Left lung (tissue), 10 donors: ENCODE measurements around the gene ATPAF1. TPM values are rescaled to one million over a fixed set of nuclear protein-coding genes. Genes with fewer than 3 reads are reported as not detected.

Experiments used
- ATAC-seq: fragments of 200-7000 bp; cut with Tn5 transposase; one replicate; pipeline ENCODE4 v1.9.1; 2020; ENCODE audit warnings: moderate library complexity
- DNase-seq, 4 donors: peaks; one replicate each; pipeline ENCODE4 v3.0.0-alpha.2; 2013 to 2020
- H3K27ac ChIP-seq, 2 donors: fragments of 200-600 bp; sonication (generic) in 1 of 2; one replicate each; pipeline versions ENCODE4 v1.5.0 to v1.8.0; 2020 to 2021
- H3K27me3 ChIP-seq, 2 donors: fragments of 200-600 bp; sonication (generic) in 1 of 2; one replicate each; pipeline versions ENCODE4 v1.5.0 to v1.8.0; 2020 to 2021
- H3K36me3 ChIP-seq, 2 donors: fragments of 200-600 bp; sonication (generic) in 1 of 2; one replicate each; pipeline versions ENCODE4 v1.5.0 to v1.8.0; 2020 to 2021
- H3K4me1 ChIP-seq, 2 donors: fragments of 200-600 bp; one replicate each; pipeline ENCODE4 v1.8.0; 2021
- H3K4me3 ChIP-seq, 2 donors: fragments of 200-600 bp; sonication (generic) in 1 of 2; one replicate each; pipeline versions ENCODE4 v1.5.0 to v1.8.0; 2020 to 2021; ENCODE audit warnings: mild to moderate bottlenecking in 1 of 2
- H3K9me3 ChIP-seq, 2 donors: fragments of 200-600 bp; sonication (generic) in 1 of 2; one replicate each; pipeline versions ENCODE4 v1.5.0 to v1.8.0; 2020 to 2021
- intact Hi-C, 2 donors: fragments of 100-400 bp; cut with DNase I; formaldehyde crosslinking; loops; one replicate each; pipeline versions ENCODE4 v1.11.2 to v1.14.2; 2022
- polyA plus RNA-seq, 6 donors: library from polyadenylated mRNA; unstranded; fragments of 120-200 nt; gene quantifications; one replicate each; pipeline ENCODE4 v1.2.1, GENCODE V29; 2013; ENCODE audit not compliant: insufficient read length in 6 of 6
- total RNA-seq, 2 donors: library from RNA; stranded (reverse); fragmentation: NEBNext Ultra II Directional; extraction: Animal tissue kit (Norgen Biotek cat#: 25700); gene quantifications; one replicate each; pipeline ENCODE4 v1.2.1, GENCODE V29; 2021
- TF ChIP-seq, protein P1 (sequence below), 2 donors: fragments of 200-600 bp; sonication (generic) in 1 of 2; IDR thresholded peaks; one replicate each; pipeline versions ENCODE4 v1.5.0 to v1.8.0; 2021; ENCODE audit warnings: antibody characterized with exemption in 2 of 2
- donor health status: DM: no; HTN: yes; CAD: no.
- donor health status: DM: no; HTN: no; CAD: no.

ATPAF1 gene
- total and polyA plus RNA-seq, 8 donors = 34.3 to 90.0 (median 76.4) TPM

DNA sequence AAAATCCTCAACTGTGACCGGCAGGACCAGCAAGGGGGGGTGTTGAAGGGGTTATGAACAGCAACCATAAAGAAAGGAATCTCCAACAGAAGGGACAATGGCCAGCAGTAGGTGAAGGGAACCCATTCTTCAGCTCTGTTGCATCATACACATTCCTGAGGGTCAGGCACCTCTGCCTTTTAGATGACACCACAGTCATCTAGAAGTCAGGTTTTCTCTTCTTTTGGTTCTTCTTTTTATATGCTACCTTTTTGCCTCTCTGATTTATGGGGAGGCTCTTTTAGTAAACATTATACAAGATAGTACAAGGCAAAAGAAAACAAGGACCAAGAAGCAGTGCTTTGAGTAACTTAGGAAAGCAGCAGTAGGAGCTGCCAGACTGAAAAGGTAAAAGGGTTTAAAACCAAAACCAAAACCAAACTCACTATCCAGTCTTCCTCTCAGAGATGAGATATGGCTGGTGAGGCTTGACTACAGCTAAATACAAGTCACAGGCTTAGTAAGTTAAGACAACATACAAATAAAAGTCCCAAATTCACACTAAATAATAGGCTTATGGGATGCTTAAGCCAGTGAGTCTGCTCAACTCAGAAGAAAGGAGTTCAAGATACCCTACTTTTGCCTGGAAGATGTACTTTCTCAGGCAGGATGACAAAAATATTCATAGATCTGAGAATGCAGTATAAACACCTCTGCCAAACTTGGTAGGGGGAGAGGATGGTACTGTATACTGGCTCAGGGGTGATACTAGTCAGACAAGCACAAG is 7.6 kb upstream of the ATPAF1 start:
- DNase-seq = no peak
- Histone ChIP-seq H3K4me1 (no peaks in the 10 kb centered on the region), H3K27me3 (no peaks in the 10 kb centered on the region), H3K9me3 (no peaks in the 10 kb centered on the region), H3K4me3 (no peak overlapping the region), H3K27ac (peak overlapping the region in 1 of 2 donors; percentile 37), H3K36me3 (peaks cover 2 to 75% of the 10 kb centered on the region in 2 donors)
- TF ChIP-seq, protein P1, sequence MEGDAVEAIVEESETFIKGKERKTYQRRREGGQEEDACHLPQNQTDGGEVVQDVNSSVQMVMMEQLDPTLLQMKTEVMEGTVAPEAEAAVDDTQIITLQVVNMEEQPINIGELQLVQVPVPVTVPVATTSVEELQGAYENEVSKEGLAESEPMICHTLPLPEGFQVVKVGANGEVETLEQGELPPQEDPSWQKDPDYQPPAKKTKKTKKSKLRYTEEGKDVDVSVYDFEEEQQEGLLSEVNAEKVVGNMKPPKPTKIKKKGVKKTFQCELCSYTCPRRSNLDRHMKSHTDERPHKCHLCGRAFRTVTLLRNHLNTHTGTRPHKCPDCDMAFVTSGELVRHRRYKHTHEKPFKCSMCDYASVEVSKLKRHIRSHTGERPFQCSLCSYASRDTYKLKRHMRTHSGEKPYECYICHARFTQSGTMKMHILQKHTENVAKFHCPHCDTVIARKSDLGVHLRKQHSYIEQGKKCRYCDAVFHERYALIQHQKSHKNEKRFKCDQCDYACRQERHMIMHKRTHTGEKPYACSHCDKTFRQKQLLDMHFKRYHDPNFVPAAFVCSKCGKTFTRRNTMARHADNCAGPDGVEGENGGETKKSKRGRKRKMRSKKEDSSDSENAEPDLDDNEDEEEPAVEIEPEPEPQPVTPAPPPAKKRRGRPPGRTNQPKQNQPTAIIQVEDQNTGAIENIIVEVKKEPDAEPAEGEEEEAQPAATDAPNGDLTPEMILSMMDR (IDR thresholded peaks at IDR 0.05) = no peak
- intact Hi-C loops = no loop called here
- ATAC-seq = no peak

DNA sequence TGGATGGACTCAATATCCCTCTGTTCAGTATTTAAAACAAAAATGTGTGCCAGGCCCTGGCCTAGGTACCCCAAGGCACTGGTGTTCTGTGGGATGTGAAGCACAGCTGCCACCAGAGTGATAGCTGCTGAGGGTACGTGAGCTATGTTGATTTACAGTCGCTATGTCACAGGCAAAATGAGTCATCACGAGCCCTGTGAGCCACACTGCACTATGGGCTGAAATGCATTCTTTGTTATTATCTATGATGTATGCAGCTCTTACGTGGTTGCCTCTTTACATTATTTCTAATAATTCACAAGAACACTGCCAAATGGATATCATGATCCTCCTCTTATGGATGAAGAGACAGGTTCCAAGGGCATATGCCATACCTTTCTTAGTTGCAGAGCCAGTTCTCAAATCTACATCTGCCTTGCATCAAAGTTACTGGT is 5.6 kb upstream of the ATPAF1 start:
- H3K27ac ChIP-seq = no peak overlapping the region

DNA sequence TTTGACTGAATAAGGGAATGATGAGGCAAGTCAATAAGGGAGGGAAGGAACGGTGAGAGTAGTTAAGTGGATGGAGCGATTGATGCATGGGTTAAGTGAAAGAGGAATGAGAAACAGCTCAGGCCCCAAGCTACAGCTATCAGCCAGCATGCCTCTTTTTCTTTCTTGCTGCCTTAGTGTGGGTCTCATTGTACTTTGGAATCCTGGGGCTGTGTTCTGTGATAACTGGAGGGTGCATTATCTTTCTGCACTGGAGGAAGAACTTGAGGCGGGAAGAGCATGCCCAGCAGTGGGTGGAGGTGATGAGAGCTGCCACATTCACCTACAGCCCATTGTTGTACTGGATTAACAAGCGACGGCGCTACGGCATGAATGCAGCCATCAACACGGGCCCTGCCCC is 4.5 kb upstream of the ATPAF1 start:
- Histone ChIP-seq H3K27me3 (no peaks in the 10 kb centered on the region), H3K4me3 (no peak overlapping the region), H3K36me3 (peaks cover 0 to 45% of the 10 kb centered on the region in 2 donors), H3K4me1 (peaks cover under 1% of the 10 kb centered on the region in 2 donors), H3K9me3 (no peaks in the 10 kb centered on the region), H3K27ac (no peak overlapping the region)
- intact Hi-C loops = no loop called here
- TF ChIP-seq, protein P1 (IDR thresholded peaks at IDR 0.05) = no peak
- DNase-seq = no peak
- no peak for ATAC-seq

More for the DNA sequence above, 5.6 kb upstream of the ATPAF1 start:
- Histone ChIP-seq H3K36me3 (peaks cover 0 to 56% of the 10 kb centered on the region in 2 donors), H3K27me3 (no peaks in the 10 kb centered on the region), H3K9me3 (no peaks in the 10 kb centered on the region), H3K4me1 (no peaks in the 10 kb centered on the region), H3K4me3 (no peak overlapping the region)
- DNase-seq = no peak
- TF ChIP-seq, protein P1 (IDR thresholded peaks at IDR 0.05) = no peak
- intact Hi-C loops = no loop called here
- no peak for ATAC-seq

DNA sequence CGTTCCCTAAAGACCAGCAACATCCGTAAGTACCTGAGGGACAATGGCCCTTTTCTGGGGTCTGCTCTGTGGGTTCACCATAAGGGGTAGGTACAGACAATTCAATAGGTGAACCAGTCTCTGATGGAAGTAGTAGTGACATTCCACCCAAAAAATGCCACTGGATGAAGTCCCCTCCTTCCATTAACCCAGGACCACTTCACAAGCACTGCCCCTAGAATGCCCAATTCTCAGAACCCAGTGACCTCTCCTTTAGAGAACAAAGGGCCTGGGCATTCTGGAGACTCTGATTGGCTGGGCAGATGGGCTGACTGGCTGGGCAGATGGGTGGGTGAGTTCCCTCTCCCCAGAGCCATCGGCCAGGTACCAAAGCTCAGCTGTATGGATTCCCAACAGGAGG is 3.4 kb upstream of the ATPAF1 start, which contains the start of gene TEX38:
Gene TEX38, plus strand, starts transcription at position 301 of the 400 bp plus-strand sequence. Its CDS starts 81 bp downstream, at position 382.
- intact Hi-C loops = no loop called here
- H3K4me3 ChIP-seq = no peak within 1 kb of the TSS
- H3K4me1 ChIP-seq = peaks cover 12% of the 10 kb centered on the region in 2 donors
- TF ChIP-seq, protein P1 (IDR thresholded peaks at IDR 0.05) = no peak
- DNase-seq (no peak), ATAC-seq (no peak)
- H3K27me3 ChIP-seq = no peaks in the 10 kb centered on the region
- H3K36me3 ChIP-seq = peaks cover 0 to 34% of the 10 kb centered on the region in 2 donors
- no peaks in the 10 kb centered on the region for H3K9me3 ChIP-seq
- H3K27ac ChIP-seq = no peak within 1 kb of the TSS

DNA sequence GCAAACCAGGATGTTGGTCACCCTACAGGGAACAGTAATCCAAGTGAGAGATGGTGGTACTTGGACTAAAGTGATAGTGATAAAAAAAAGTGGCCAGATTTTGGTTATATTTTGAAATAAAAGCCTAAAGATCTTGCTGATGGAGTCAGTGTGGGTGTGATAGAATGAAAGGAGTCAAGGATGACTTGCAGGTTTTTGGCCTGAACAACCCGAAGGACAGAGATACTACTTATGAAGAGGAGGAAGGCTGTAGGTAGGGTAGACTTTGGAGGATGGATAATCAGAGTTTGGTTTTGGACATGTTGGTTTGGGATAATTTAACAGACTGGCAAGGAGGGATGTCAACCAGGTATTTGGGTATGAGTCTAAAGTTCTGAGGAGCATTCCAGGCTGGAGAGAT is 2.0 kb upstream of the ATPAF1 start:
- no peaks in the 10 kb centered on the region for H3K27me3 ChIP-seq
- H3K9me3 ChIP-seq = no peaks in the 10 kb centered on the region
- DNase-seq (no peak), ATAC-seq (no peak)
- intact Hi-C loops = no loop called here
- H3K36me3 ChIP-seq = peaks cover 0 to 20% of the 10 kb centered on the region in 2 donors
- TF ChIP-seq, protein P1 (IDR thresholded peaks at IDR 0.05) = no peak
- peaks cover 12 to 18% of the 10 kb centered on the region in 2 donors for H3K4me1 ChIP-seq
- H3K27ac ChIP-seq = no peak overlapping the region
- no peak overlapping the region for H3K4me3 ChIP-seq
